Thyroid gland (tissue), 4 donors: ENCODE data around the gene DGKD. TPM values are rescaled to one million over a fixed set of nuclear protein-coding genes. Genes with fewer than 3 reads are reported as not detected.

Experiments
- DNase-seq, 2 donors: peaks; one replicate each; pipeline ENCODE4 v3.0.0-alpha.2; 2019
- H3K27ac ChIP-seq, 3 donors: fragments of 200-600 bp; sonication (generic); 1 replicate in 2 of 3; 2 replicates in 1 of 3; pipeline ENCODE4 v1.5.1; 2016 to 2019; ENCODE audit warnings: mild to moderate bottlenecking in 1 of 3, moderate library complexity in 1 of 3
- H3K27me3 ChIP-seq: fragments of 200-600 bp; sonication (generic); one replicate; pipeline ENCODE4 v1.5.1; 2019
- H3K36me3 ChIP-seq, 2 donors: fragments of 200-600 bp; sonication (generic); one replicate each; pipeline ENCODE4 v1.5.1; 2016 to 2019
- H3K4me1 ChIP-seq, 2 donors: fragments of 200-600 bp; sonication (generic); one replicate each; pipeline ENCODE4 v1.5.1; 2017 to 2019
- H3K4me3 ChIP-seq, 3 donors: fragments of 200-600 bp; sonication (generic); replicated peaks in 1 of 3; 1 replicate in 2 of 3; 2 replicates in 1 of 3; pipeline ENCODE4 v1.5.1; 2016; ENCODE audit warnings: mild to moderate bottlenecking in 1 of 3
- H3K9me3 ChIP-seq: fragments of 200-600 bp; sonication (generic); one replicate; pipeline ENCODE4 v1.5.1; 2017
- CTCF ChIP-seq, 6 experiments: fragments of 200-600 bp in 3 of 6; fragments of 450-650 bp in 3 of 6; sonication (generic) in 3 of 6; IDR thresholded peaks; one replicate each; pipeline ENCODE4 v1.5.1; 2016 to 2019; ENCODE audit warnings: antibody characterized with exemption in 6 of 6, mild to moderate bottlenecking in 2 of 6, inconsistent platforms in 1 of 6, moderate library complexity in 1 of 6
- POLR2A ChIP-seq, 2 donors: fragments of 450-650 bp; IDR thresholded peaks; one replicate each; pipeline ENCODE4 v1.6.1; 2017; ENCODE audit warnings: antibody characterized with exemption in 2 of 2, mild to moderate bottlenecking in 2 of 2, moderate library complexity in 1 of 2
- WGBS, 2 donors: methylation state at CpG; one replicate each; pipeline ENCODE4 v1.1.5; 2017; 5-methylcytosine and 5-hydroxymethylcytosine counted together
- intact Hi-C: fragments of 100-400 bp; cut with DNase I; formaldehyde crosslinking; loops from one replicate; pipeline ENCODE4 v1.15.1; 2023
- total RNA-seq, 4 donors: library from RNA; depleted of rRNA; stranded (reverse); fragments of >200 nt; gene quantifications; one replicate each; pipeline ENCODE4 v1.2.3, GENCODE V29; 2016

The DGKD gene
- total RNA-seq, 4 donors from 2014 or later, result 22.3 to 71.7 (median 27.3) TPM

- Histone ChIP-seq H3K4me3 (no peak overlapping the region), H3K9me3 (no peaks in the 10 kb centered on the region), H3K4me1 (peaks cover 44 to 64% of the 10 kb centered on the region in 2 donors), H3K27me3 (no peaks in the 10 kb centered on the region), H3K27ac (peak overlapping the region; percentile 81 to 96 (median 95)), H3K36me3 (no peaks in the 10 kb centered on the region)
- TF ChIP-seq CTCF (IDR thresholded peaks at IDR 0.05) (no peak), POLR2A (IDR thresholded peaks at IDR 0.05) (no peak)
- no peak for DNase-seq
- 90 to 93% methylated on average over 12 of the region's 12 CpGs for WGBS, 2 donors
- intact Hi-C loops, result no loop called here
Measured at GRCh38 chr2:233422649-233423551, 68.6 kb downstream of the DGKD start.

- Histone ChIP-seq H3K36me3 (no peaks in the 10 kb centered on the region), H3K9me3 (no peaks in the 10 kb centered on the region), H3K4me1 (peaks cover 38 to 58% of the 10 kb centered on the region in 2 donors), H3K27me3 (no peaks in the 10 kb centered on the region), H3K4me3 (no peak overlapping the region), H3K27ac (peak overlapping the region in 2 of 3 donors; percentile 95 to 96)
- WGBS, 2 donors, result 96 to 98% methylated on average over 6 of the region's 6 CpGs
- intact Hi-C loops, result no loop called here
- TF ChIP-seq CTCF (IDR thresholded peaks at IDR 0.05) (no peak), POLR2A (IDR thresholded peaks at IDR 0.05) (no peak)
- DNase-seq, result no peak
Measured at GRCh38 chr2:233423552-233423860, 69.2 kb downstream of the DGKD start.

- no peaks in the 10 kb centered on the region for H3K36me3 ChIP-seq
- 86 to 88% methylated on average over 16 of the region's 16 CpGs for WGBS, 2 donors
Measured at GRCh38 chr2:233424154-233424951, 70.1 kb downstream of the DGKD start.

GRCh38 chr2:233426619-233427342 lies 72.5 kb downstream of the DGKD start:
- no peak for DNase-seq
- Histone ChIP-seq H3K4me3 (no peak overlapping the region), H3K9me3 (no peaks in the 10 kb centered on the region), H3K27me3 (no peaks in the 10 kb centered on the region), H3K4me1 (peaks cover 6 to 25% of the 10 kb centered on the region in 2 donors), H3K36me3 (no peaks in the 10 kb centered on the region), H3K27ac (no peak overlapping the region)
- TF ChIP-seq POLR2A (IDR thresholded peaks at IDR 0.05) (no peak), CTCF (IDR thresholded peaks at IDR 0.05) (no peak)
- 88 to 89% methylated on average over 7 of the region's 7 CpGs for WGBS, 2 donors
- intact Hi-C loops, result no loop called here

More at GRCh38 chr2:233424154-233424951, 70.1 kb downstream of the DGKD start:
- peaks cover 30 to 49% of the 10 kb centered on the region in 2 donors for H3K4me1 ChIP-seq
- peak in 1 of 2 donors; percentile 22 for TF ChIP-seq POLR2A (IDR thresholded peaks at IDR 0.05)
- TF ChIP-seq CTCF (IDR thresholded peaks at IDR 0.05), result no peak
- intact Hi-C loops, result no loop called here
- H3K27ac ChIP-seq, result peak overlapping the region; percentile 45 to 96 (median 95)
- H3K27me3 ChIP-seq, result no peaks in the 10 kb centered on the region
- H3K9me3 ChIP-seq, result no peaks in the 10 kb centered on the region
- DNase-seq, result peak; percentile 64 to 76
- no peak overlapping the region for H3K4me3 ChIP-seq
